Progenitor cell of endocrine pancreas (in vitro differentiated cells): Measurements from ENCODE around the gene WDR33. TPM values are rescaled to one million over a fixed set of nuclear protein-coding genes. Genes with fewer than 3 reads are reported as not detected.

Experiments
- DNase-seq: peaks from one replicate; pipeline ENCODE4 v3.0.0; 2021; ENCODE audit warnings: low spot score; ENCODE audit not compliant: unreplicated experiment
- H3K27ac Mint-ChIP-seq: 2 replicates; pipeline ENCODE4 v1.8.0; 2021; ENCODE audit warnings: mild to moderate bottlenecking, moderate library complexity, mixed read lengths
- H3K27me3 Mint-ChIP-seq: 2 replicates; pipeline ENCODE4 v1.8.0; 2021; ENCODE audit warnings: mixed read lengths
- H3K36me3 Mint-ChIP-seq: 2 replicates; pipeline ENCODE4 v1.8.0; 2022; ENCODE audit warnings: mixed read lengths; ENCODE audit not compliant: insufficient read depth
- H3K4me1 Mint-ChIP-seq: 2 replicates; pipeline ENCODE4 v1.8.0; 2021; ENCODE audit warnings: low read depth, mixed read lengths
- H3K4me3 Mint-ChIP-seq: 2 replicates; pipeline ENCODE4 v1.8.0; 2021; ENCODE audit warnings: low read depth, mild to moderate bottlenecking, moderate library complexity, mixed read lengths
- H3K9me3 Mint-ChIP-seq: 2 replicates; pipeline ENCODE4 v1.8.0; 2021; ENCODE audit warnings: low read depth, mixed read lengths
- total RNA-seq: library from RNA; stranded (reverse); gene quantifications from 2 replicates; pipeline ENCODE4 v1.2.1, GENCODE V29; 2021
- TF ChIP-seq, protein P1 (sequence below): fragments of 200-600 bp; sonication (generic); IDR thresholded peaks from one replicate; pipeline ENCODE4 v1.5.0; 2021; ENCODE audit warnings: antibody characterized with exemption, mild to moderate bottlenecking; ENCODE audit not compliant: unreplicated experiment

Gene WDR33
- total RNA-seq, 1 donor from 2014 or later = 74.2 TPM

DNA sequence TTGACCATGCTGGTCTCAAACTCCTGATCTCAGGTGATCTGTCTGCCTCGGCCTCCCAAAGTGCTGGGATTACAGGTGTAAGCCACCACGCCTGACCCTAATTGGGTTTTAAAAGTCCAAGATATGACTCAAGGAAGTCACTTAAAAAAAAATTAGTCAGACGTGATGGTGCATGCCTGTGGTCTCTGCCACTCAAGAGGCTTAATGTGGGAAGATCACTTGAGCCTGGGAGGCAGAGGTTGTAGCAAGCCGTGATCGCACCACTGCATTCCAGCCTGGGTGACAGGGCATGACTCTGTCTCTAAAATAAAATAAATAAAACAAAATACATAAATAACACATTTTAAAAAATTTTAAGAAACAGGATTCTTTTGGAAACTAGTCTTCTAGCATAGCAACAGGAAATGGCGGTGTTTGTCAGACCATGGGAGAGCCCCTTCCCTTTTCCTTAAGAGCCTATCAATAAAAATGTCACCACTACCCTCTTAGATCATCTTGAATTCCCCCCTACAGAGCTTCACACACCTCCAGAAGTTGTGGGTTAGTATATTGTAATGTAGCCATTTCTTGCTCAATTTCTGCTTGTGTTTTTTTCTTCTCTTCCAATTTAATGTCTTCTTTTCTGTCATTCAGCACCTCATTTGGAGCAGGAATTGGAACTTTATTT lies 89.5 kb downstream of the WDR33 start:
- no peak overlapping the region for H3K4me3 Mint-ChIP-seq
- H3K4me1 Mint-ChIP-seq = no peaks in the 10 kb centered on the region
- H3K9me3 Mint-ChIP-seq = no peaks in the 10 kb centered on the region
- no peak overlapping the region for H3K27ac Mint-ChIP-seq
- no peak for DNase-seq
- H3K27me3 Mint-ChIP-seq = no peaks in the 10 kb centered on the region
- TF ChIP-seq, protein P1, sequence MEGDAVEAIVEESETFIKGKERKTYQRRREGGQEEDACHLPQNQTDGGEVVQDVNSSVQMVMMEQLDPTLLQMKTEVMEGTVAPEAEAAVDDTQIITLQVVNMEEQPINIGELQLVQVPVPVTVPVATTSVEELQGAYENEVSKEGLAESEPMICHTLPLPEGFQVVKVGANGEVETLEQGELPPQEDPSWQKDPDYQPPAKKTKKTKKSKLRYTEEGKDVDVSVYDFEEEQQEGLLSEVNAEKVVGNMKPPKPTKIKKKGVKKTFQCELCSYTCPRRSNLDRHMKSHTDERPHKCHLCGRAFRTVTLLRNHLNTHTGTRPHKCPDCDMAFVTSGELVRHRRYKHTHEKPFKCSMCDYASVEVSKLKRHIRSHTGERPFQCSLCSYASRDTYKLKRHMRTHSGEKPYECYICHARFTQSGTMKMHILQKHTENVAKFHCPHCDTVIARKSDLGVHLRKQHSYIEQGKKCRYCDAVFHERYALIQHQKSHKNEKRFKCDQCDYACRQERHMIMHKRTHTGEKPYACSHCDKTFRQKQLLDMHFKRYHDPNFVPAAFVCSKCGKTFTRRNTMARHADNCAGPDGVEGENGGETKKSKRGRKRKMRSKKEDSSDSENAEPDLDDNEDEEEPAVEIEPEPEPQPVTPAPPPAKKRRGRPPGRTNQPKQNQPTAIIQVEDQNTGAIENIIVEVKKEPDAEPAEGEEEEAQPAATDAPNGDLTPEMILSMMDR = no peak
- peaks cover 20% of the 10 kb centered on the region for H3K36me3 Mint-ChIP-seq

GRCh38 chr2:127719301-127720218 lies 91.4 kb downstream of the WDR33 start:
- DNase-seq = no peak
- Mint-ChIP-seq H3K27ac (no peak overlapping the region), H3K27me3 (no peaks in the 10 kb centered on the region), H3K4me3 (no peak overlapping the region), H3K36me3 (peaks cover 22% of the 10 kb centered on the region), H3K4me1 (no peaks in the 10 kb centered on the region), H3K9me3 (no peaks in the 10 kb centered on the region)
- TF ChIP-seq, protein P1 = no peak

DNA sequence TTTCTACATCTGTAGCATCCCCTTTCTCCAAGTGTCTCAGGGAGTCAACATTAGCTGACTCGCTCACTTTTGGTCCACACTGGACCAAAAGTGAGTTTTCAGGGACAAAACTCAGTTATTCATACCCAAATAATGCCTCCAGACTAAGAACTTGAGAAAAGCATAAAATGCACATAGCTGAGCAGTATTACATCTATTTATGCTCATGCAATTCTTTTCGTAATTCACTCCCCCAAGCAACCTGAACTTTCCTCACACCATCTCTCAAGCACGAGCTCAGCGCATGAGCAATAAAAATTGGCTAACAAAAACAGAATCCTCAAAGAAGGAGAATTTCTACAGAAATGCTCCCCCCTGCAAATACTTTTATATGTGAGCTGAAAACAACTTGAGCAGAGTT lies 92.7 kb downstream of the WDR33 start:
- H3K36me3 Mint-ChIP-seq = peaks cover 20% of the 10 kb centered on the region

GRCh38 chr2:127715778-127716449 lies 95.1 kb downstream of the WDR33 start:
- H3K27ac Mint-ChIP-seq = no peak overlapping the region
- peaks cover 10% of the 10 kb centered on the region for H3K36me3 Mint-ChIP-seq
- H3K4me1 Mint-ChIP-seq = no peaks in the 10 kb centered on the region

More for the DNA sequence above, 92.7 kb downstream of the WDR33 start:
- Mint-ChIP-seq H3K4me3 (no peak overlapping the region), H3K9me3 (no peaks in the 10 kb centered on the region), H3K4me1 (no peaks in the 10 kb centered on the region), H3K27ac (no peak overlapping the region), H3K27me3 (no peaks in the 10 kb centered on the region)
- DNase-seq = no peak
- TF ChIP-seq, protein P1 = no peak

More at GRCh38 chr2:127715778-127716449, 95.1 kb downstream of the WDR33 start:
- no peaks in the 10 kb centered on the region for H3K27me3 Mint-ChIP-seq
- H3K4me3 Mint-ChIP-seq = no peak overlapping the region
- H3K9me3 Mint-ChIP-seq = no peaks in the 10 kb centered on the region
- TF ChIP-seq, protein P1 = no peak
- DNase-seq = no peak
